ENCODE results near the gene TUBB4B.

Gene TUBB4B

DNA sequence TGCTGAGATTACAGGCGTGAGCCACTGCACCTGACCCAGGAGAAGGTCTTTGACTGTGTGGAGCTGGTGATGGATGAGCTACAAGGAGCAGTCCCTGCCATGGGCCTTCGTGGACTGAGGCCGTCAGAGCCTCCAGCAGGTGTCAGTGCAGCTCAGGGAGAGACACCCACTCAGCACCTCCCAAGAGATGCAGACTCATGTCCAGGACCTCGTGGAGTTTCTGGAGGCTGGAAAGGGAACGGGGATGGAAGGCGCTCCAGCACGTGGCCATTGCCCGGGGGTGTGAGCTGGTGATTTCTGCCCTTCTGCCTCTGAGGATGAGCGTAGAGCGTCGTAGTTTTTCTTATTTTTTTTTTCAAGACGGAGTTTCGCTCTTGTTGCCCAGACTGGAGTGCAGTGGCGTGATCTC, 45.9 kb downstream of the TUBB4B start:
- no peak for DNase-seq (ENCODE audit: extremely low read depth, low read depth)
- TF ChIP-seq CTCF (IDR thresholded peaks at IDR 0.05; ENCODE audit: low read depth, low read length, missing control alignments), result peak; percentile 66
- H3K4me3 ChIP-seq (replicated peaks; ENCODE audit: low read depth, low read length), result no peak overlapping the region

DNA sequence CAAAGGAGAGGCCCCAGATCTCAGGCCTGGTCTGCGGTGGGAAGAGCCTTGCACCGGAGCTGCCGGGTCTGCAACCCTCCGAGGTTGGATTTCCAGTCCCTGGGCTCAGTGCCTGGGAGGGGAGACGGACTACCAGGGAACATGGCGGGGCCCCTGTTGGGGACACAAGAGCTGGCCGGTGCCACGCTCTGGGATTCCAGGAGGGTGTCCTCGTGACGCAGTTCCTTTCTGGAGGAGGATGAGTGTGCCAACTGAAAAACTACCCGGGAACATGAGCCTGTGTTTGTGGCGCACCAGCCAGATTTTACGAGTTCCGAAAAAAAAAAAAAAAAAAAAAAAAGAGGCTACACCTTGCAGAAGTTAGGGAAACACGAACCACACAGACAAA, 52.0 kb downstream of the TUBB4B start:
- no peak for TF ChIP-seq CTCF (IDR thresholded peaks at IDR 0.05; ENCODE audit: low read depth, low read length, missing control alignments)
- H3K4me3 ChIP-seq (replicated peaks; ENCODE audit: low read depth, low read length), result no peak overlapping the region
- DNase-seq (ENCODE audit: extremely low read depth, low read depth), result no peak

Data from HFF-Myc (cell line).